ENCODE measurements around the gene MGST2.

DNA sequence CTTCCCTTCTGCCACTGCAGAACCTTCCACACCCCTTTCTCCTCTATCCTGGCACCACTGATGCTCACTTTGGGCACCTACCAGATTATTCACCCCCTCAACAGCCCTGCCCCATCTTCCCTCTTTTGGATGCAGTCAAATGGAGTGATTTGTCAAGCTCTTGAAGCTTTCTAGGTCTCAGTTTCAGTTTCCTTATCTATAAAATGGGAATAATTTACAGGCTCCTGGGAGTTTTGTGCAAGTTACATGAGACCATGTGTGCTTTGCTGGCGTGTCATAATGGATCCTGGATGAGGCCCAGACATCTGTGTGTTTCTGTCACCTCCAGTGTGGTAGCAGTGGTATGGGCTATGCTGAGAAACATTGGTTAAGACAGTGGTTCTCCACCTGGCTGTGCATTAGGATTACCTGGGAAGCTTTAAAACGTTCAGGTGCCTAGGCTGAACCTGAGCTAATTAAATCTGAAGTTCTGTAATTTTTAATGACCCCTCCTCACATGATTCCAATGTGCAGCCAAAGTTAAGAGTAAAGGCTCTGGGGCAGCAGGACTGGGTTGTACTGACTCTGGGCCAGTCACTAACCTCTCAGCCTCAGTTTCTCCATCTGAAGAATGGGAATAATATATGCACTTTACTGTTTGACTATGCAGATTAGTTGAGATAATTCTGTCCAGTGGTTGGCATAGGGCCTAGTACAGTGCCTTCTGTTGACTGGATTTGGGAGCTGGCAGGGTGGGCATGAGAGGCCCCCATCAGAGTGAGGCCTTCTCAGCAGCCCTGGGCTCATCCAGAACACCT is 6.8 kb upstream of the MGST2 start:
- TF ChIP-seq CTCF (IDR thresholded peaks at IDR 0.05; ENCODE audit: low read depth, low read length) (no peak), MYC (IDR thresholded peaks at IDR 0.05; ENCODE audit: low read depth, low read length) (no peak)
- TF ChIP-seq, protein P1, sequence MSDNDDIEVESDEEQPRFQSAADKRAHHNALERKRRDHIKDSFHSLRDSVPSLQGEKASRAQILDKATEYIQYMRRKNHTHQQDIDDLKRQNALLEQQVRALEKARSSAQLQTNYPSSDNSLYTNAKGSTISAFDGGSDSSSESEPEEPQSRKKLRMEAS (IDR thresholded peaks at IDR 0.05; ENCODE audit: low read depth, low read length), result no peak
